ENCODE measurements around the gene SARDH.

The SARDH gene

GRCh38 chr9:133731876-133732638, 6.1 kb downstream of the SARDH start:
- DNase-seq, result no peak

DNA sequence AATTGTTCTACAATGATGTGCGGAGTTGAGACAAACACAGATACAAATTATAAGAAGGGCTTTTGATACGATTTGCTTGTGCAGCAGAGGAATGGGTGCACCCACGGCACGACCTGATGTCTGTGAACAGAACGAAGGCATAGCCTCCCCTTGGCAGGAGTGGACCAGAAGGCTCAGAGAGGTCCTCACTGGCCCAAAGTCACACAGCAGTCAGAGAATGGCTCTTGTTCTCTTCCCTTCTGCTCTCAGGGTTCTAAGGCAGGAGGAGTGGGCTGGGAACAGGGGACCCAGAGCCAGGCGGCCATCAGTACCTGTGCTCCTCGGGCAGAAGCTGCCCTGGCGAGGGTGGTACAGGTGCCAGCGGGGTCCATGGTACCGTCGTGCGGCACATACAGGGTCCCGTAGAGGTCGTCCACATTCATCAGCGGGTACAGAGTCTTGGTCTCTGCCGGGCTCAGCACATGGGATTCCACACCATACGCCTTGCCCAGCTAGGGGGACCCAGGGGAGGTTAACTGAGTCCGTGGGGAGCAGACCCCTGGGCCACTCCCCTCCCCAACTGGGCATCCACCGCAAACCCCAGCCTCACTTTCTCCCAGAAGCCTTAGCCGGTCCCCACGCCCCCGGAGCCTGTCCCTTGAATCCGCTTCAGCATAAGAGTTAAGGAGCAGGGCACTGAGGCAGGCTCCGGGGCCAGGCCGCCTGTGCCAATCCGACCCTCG, 7.0 kb downstream of the SARDH start:
- DNase-seq, result no peak

DNA sequence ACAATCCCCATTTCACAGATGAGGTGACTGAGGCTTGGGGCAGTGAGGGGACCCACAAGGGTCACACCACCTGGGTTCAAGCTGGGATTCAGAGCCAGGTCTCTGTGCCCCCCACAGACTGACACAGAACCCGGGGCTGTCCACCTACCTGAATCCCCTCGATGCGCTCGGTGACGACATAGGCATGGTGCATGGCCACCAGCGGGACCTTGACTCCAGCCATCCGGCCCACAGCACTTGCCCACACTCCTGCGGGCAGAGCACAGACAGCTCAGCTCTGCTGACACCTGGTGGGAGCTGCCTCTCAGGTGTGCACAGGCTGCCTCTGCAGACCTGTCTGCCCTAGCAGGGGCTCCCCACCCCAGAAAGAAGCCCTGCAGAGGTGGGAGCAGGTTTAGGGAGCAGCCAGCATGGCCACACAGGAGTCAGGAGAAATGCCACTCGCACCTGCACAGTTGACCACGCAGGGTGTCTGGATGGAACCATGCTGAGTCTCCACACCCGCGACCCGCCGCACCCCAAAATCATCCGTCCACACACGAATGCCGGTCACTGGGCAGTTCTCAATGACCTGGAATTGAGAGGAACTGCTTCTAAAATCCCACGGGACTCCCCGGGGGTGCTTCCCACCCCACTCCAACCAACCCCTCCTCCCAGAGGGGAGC, 8.4 kb downstream of the SARDH start:
- no peak for DNase-seq

GRCh38 chr9:133728856-133729616, 9.1 kb downstream of the SARDH start:
- DNase-seq, result no peak

DNA sequence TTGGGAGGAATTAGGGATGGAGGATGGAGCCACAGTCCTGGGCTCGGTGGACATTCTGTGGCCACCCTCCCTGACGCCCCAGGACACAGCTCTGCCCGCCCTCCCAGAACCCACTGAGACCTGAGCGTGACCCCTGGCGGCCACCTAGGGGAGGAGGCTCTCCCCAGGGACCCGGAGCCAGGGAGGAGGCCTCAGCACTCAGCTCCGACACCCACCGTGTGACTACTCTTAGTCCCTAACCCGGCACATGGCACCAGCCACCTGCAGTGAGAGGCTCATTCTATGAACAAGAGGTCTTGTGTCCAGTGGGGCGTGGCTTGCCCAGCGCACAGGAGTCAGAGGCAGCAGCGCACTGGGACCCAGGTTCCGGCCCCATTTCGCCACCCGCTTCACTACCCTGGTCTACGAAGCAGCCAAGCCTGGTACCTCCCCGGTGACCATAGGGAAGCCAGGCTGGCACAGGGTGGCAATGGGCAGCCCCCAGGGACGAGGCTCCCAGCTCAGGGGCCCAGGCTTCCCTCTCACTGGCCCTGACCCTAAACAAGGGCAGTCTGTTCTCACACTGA, 10.2 kb downstream of the SARDH start:
- DNase-seq, result no peak

- DNase-seq, result no peak
Measured at GRCh38 chr9:133727277-133727875, 10.8 kb downstream of the SARDH start.

DNA sequence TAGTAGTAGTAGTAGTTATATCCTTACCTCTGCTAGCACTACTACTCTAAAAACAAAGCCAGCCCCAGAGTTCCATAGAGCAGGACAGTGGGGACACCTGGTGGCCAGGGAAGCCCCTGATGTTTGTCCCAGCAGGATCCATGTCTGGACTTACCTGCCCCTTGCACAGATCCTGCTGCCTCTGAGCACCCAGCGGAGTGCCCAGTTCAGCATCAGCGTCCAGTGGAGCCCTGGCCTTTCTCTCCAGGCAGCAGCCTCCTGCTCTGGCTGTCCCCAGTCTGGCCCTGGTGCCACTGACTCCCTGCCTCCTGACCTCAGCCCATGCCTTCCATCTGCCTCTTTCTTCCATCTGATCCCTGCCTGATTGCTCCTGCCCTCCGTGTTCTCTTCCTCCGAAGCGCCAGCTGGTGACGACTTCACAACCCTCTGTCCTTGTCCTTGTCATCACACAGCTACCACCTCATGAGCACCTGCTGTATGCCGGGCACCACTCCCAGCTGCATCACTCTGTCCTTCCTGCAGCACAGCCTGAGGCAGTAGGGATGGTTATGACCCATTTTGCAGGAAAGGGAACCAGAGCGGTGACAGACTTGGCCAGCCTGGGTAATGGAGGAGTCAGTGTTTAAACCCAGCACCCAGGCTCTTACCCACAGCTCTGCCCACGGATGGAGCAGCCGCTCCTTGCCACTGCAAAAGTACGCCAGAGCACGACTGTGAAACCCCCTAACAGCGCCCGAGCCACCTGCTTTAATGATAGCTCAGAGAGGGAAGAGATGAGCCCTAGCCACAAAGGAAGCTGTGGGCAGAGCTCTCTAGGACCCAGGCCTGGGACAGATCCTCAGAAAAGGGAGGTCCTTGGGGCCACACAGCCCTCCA, 11.5 kb downstream of the SARDH start:
- peak; percentile 17 to 48 for DNase-seq

DNA sequence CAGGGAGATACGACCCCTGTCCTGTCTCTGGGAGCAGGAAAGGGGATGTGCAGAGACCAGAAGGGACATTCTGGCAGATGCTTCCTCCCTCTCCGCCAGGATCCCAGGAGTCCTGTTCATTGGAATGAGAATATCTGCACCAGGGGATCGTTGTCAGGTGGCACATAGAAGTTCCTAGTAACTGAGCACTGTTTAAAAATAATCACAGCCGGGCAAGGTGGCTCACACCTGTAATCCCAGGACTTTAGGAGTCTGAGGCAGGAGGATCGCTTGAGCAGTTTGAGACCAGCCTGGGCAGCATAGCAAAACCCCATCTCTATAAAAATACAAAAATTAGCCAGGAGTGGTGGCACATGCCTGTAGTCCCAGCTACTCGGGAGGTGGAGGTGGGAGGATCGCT, 12.3 kb downstream of the SARDH start:
- no peak for DNase-seq

DNA sequence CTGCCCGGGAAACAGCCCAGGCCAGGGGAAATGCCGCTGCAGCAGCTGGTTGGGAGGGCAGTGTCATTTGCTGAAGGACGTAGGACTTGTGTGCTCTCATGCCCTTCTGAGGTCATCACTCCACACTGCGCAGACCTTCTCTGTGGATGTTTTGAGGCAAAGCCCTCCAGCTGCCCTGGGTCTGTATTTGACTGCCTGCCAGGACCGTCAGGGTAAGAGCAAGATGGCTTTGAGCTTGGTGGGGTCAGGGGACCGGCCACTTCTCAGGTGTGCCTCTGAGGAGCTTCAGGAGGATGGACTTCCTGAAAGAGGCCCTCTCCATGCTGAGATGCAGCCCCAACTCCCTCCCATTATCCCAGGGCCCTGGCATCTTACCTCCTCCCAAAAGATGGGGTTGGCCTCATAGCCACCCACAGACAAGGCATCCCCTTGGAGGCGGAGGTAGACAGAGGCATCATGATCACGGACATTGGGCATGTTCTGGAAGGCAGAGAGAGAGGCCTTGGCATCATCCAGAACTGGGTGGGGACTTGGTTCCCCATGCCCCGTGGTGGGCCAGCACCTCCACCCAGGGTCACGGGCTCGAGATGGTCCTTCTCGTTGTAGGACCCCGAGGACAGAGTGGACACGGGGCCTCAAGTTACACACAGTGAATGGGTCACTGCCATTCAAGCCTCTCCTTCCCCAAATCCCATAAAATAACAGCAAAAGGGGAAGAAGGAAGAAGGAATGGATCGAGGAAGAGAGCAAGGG, 19.4 kb downstream of the SARDH start:
- no peak for DNase-seq

GRCh38 chr9:133717113-133718031, 20.8 kb downstream of the SARDH start:
- no peak for DNase-seq

GRCh38 chr9:133716564-133717112, 21.5 kb downstream of the SARDH start:
- DNase-seq, result no peak

DNA sequence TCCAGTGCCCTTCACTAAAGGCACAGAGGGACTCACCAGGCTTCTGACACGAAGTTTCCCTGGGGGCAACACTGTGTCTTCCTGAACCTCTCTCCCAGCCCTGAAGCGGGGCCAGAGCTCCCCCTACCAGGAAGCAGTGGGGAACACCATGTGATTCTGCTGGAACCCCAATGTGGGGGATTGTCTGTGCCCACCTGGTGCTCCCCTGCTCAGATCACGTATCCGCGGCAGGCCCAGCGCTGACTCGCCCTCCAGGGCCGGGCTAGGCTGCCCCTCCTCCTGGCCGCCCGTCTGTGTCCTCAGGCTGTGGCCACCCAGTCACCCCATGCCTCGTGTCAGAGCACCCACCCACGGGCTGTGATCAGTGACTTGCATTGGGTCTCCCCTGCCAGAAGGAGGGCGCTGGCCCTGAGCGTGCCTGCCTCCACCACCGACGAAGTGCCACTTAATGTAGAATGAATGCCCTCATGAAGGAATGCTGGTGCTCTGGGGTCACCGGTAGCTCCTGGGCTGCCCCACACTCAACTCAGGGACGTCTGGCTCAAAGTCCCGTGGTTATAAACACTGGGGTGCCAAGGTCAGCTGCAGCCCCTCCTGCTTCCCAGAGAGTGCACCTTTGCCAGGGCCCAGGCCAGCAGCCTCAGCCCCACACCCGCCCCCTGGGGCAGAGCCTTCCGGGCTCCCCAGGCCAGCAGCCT, 22.1 kb downstream of the SARDH start:
- DNase-seq, result no peak

- DNase-seq, result no peak
Measured at GRCh38 chr9:133715295-133715865, 22.8 kb downstream of the SARDH start.

DNA sequence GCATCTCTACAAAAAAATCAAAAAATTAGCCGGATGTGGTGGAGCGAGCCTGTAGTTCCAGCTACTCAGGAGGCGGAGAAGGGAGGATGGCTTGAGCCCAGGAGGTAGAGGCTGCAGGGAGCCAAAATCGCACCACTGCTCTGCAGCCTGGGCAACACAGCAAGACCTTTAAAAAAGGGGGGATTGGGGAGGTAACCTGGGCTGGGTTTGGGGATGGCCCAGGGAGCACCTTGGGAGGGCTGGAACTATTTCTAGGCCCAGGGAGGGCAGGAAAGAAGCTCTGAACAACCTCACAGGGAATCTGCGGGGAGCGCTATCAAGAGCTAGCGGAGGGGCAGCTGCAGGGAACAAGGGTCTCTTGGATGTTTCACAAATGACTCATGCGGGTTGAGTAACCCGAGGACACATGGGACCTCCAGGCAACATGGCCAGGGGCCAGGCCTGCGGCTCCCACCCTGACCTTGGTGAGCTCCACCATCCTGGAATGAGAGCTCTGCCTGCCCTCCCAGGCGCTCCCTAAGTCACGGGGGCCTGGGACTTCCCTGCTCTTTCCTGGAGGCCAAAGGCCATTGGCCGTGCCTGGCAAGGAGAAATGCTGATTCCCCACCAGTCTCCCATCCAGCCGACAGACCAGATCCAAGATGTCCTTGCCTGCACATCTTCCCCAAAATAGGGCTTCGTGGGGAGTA, 23.4 kb downstream of the SARDH start:
- DNase-seq, result no peak

DNA sequence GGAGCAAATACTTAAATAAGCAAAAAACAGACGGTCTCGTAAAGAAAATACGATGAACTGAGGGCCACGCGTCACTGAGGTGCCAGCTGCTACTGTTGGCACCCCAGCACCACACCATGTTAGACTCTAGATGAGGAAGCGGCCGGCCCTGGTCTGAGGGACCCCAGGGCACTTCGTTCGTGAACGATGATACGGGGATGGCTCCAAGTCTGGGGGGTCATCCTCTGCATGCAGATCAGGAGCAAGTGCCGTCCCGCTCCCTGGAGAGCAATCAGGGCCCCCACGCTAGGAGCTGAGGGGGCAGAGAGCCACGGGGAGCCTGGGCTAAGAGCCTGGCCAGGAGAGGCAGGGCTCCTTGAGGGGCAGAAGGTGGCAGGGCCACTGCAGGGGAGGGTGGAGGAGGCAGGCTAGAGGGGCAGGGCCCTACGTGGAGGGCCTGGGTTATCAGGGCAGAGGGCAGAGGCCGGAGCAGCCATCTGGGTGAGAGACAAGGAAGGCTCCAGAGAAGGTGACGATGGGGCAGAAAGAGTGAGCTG, 24.1 kb downstream of the SARDH start:
- DNase-seq, result no peak

- no peak for DNase-seq
Measured at GRCh38 chr9:133713150-133713959, 24.8 kb downstream of the SARDH start.
